ENCODE data around the gene ZC3HAV1. TPM values are rescaled to one million over a fixed set of nuclear protein-coding genes. Genes with fewer than 3 reads are reported as not detected.

The ZC3HAV1 gene
- total RNA-seq, 2 experiments from 2014 or later, result 131 to 134 TPM

- intact Hi-C loops (cut with micrococcal nuclease), result no loop called here
- CTCF ChIA-PET, result interaction anchor here (0.6 to 1.0 kb wide), 2 partner anchors 18 to 34 kb away, joined by 3 to 4 read pairs; no protein-coding TSS in a partner anchor
- no peak overlapping the region for H3K4me3 Mint-ChIP-seq
- DNase-seq, result no peak
- H3K27me3 Mint-ChIP-seq (ENCODE audit: low read depth), result no peaks in the 10 kb centered on the region
- H3K27ac Mint-ChIP-seq, result no peak overlapping the region
- H3K4me1 Mint-ChIP-seq (ENCODE audit: low read depth), result peaks cover 6% of the 10 kb centered on the region
- H3K36me3 Mint-ChIP-seq (ENCODE audit: low read depth), result no peaks in the 10 kb centered on the region
- H3K9me3 Mint-ChIP-seq, result peaks cover 10% of the 10 kb centered on the region
Measured at GRCh38 chr7:138999414-138999813, 110.1 kb downstream of the ZC3HAV1 start.

Other genes with a start within 250 kb of the ZC3HAV1 start
- under 1 TPM; 0.60 to 0.67 TPM for gene KIAA1549, start 128.3 kb downstream of the ZC3HAV1 start, total RNA-seq
- gene ZC3HAV1L, start 73.7 kb downstream of the ZC3HAV1 start, total RNA-seq, result 1 to 10 TPM; 4.5 to 5.1 TPM
- 10 to 100 TPM in 1 of 2 experiments, 1 to 10 TPM in 1; 9.7 to 10.6 TPM for gene UBN2, start 121.5 kb upstream of the ZC3HAV1 start, total RNA-seq
- 10 to 100 TPM in 1 of 2 experiments, 1 to 10 TPM in 1; 7.1 to 10.6 TPM for gene FMC1, start 231.6 kb upstream of the ZC3HAV1 start, total RNA-seq

Data from activated naive CD4-positive, alpha-beta T cell treated with anti-CD3 and anti-CD28 coated beads for 36 hours (primary cell).